Stimulated activated effector memory CD8-positive, alpha-beta T cell treated with anti-CD3 and anti-CD28 coated beads, Interleukin-12 subunit alpha, Interleukin-12 subunit beta, amount 100 ng/mL, for 72 hours (primary cell): ENCODE data around the gene CDT1.

Source experiments
- ATAC-seq: fragments of 150-1000 bp; cut with Tn5 transposase; 2 replicates; pipeline ENCODE4 v1.10.0; 2021
- DNase-seq, 2 donors: peaks; one replicate each; pipeline ENCODE4 v3.0.0; 2021 to 2022; ENCODE audit warnings: low spot score in 2 of 2
- H3K27ac Mint-ChIP-seq: one replicate; pipeline ENCODE4 v1.8.0; 2022; ENCODE audit warnings: mild to moderate bottlenecking, mixed read lengths
- H3K36me3 Mint-ChIP-seq: one replicate; pipeline ENCODE4 v1.8.0; 2022; ENCODE audit warnings: mild to moderate bottlenecking, mixed read lengths
- H3K4me1 Mint-ChIP-seq: one replicate; pipeline ENCODE4 v1.8.0; 2022; ENCODE audit warnings: mixed read lengths
- H3K4me3 Mint-ChIP-seq: one replicate; pipeline ENCODE4 v1.8.0; 2022; ENCODE audit warnings: mild to moderate bottlenecking, mixed read lengths
- H3K9me3 Mint-ChIP-seq: one replicate; pipeline ENCODE4 v1.8.0; 2022; ENCODE audit warnings: mixed read lengths

The CDT1 gene

DNA sequence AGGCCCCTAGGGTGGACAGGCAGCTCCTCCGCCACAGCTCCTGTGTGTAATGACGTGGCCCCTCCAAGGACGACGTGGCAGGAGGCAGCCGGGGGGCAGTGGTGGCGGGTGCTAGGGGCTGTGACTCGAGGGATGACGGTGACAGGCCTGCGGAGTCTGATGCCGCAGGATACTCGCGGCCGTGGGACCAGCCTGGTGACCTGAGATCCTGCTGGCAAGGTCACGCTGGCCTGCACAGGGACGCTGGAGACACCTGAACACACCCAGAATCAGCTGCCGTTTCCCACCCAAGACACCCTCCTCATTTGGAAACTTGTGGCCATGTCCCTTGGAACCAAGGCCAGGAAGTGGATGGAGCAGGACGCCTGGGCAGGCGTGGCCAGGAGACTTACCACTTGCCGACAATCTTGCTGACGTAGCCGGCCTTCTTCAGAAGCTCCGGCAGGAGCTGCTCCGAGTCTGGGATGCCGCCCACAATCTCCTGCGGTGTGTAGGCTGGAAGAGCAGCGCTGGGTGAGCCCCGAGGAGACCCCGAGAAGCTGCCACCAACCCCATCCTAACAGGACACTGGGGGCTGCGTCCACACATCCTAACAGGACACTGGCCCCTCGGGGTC, 37.1 kb downstream of the CDT1 start:
- Mint-ChIP-seq H3K9me3 (no peaks in the 10 kb centered on the region), H3K4me3 (no peak overlapping the region), H3K4me1 (peaks cover 5% of the 10 kb centered on the region), H3K27ac (no peak overlapping the region), H3K36me3 (peaks cover 5% of the 10 kb centered on the region)
- DNase-seq (no peak), ATAC-seq (no peak)

DNA sequence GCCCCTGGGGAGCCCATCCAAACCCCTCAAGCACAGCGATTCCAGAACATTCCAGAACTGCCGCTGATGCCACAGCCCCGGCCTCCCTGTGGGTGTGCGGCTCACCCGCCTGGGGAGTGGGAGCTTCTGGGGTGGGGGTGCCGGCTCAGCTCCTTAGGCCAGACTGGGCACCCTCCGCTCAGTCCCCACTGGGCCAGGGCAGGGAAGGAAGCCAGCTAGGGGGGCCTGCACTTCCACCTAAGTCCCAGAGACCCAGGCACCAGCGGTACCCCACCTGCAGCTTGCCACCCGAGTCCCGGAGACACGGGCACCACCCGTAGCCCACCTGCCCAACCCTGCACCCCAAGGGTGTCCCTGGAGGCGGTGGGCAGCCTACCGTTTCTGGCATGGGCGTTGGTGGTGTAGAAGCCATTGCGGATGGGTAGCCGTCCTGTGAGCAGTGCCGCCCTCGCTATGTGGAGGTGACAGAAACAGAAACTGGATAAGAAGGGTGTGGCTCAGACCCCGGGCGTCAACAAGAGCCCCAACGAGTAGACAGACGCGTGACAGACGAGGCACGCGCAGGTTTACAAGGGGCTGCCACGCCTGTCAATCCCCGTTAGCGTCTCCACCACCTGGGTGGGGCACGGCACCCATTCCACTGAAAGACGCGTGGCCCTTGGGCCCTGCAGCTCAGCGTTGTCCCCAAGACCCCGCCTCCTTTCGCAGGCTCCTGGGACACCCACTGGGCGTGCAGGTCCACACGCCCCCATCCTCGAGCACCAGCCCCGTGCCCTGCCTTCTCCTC, 38.1 kb downstream of the CDT1 start:
- Mint-ChIP-seq H3K4me3 (no peak overlapping the region), H3K36me3 (peaks cover 11% of the 10 kb centered on the region), H3K9me3 (no peaks in the 10 kb centered on the region), H3K4me1 (peaks cover 5% of the 10 kb centered on the region), H3K27ac (no peak overlapping the region)
- DNase-seq (no peak), ATAC-seq (peak; percentile 47)

DNA sequence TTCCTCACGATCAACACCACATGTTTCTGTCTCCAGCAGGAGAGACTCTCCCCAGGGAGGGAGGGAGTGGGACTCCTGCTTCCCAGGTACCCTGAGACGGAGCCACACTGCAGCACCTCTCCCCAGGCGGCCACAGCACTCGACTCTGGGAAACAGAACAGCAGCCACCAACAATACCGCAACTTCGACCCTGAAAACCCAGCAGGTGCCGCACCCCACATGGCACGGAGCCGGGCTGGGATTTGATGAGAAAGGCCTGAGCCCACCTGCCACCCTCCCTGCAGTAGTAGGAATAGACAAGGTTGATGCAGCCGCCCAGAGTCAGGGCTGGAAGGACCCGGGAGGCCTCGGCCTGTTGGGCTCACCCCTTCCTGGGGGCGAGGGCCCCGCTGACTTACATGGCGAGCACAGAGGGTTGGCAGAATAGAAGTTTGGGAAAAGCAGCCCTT, 38.7 kb downstream of the CDT1 start:
- no peak for DNase-seq
- H3K4me3 Mint-ChIP-seq = no peak overlapping the region
- peaks cover 11% of the 10 kb centered on the region for H3K36me3 Mint-ChIP-seq
- H3K9me3 Mint-ChIP-seq = no peaks in the 10 kb centered on the region
- no peak for ATAC-seq
- H3K27ac Mint-ChIP-seq = no peak overlapping the region
- H3K4me1 Mint-ChIP-seq = peaks cover 5% of the 10 kb centered on the region

DNA sequence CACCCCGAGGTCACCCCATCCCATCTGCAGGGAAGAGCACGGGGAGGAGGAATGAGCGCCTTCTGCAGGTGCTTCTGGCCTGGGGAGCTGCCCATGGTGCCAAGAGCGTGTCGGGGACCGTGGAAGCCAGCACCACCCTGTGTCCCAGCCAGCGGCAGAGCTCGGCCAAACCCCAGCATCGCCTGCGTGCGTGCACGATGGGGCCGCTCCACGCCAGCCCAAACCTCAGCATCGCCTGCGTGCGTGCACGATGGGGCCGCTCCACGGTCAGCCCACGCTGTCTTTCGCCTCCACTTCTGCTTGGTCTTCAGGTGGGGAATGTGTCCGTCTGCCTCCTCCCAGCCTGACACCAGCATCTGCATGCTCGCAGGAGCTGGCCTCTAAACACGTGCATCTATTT, 39.2 kb downstream of the CDT1 start:
- Mint-ChIP-seq H3K36me3 (peaks cover 11% of the 10 kb centered on the region), H3K4me3 (no peak overlapping the region), H3K9me3 (no peaks in the 10 kb centered on the region), H3K27ac (no peak overlapping the region), H3K4me1 (peaks cover 5% of the 10 kb centered on the region)
- DNase-seq (no peak), ATAC-seq (no peak)

DNA sequence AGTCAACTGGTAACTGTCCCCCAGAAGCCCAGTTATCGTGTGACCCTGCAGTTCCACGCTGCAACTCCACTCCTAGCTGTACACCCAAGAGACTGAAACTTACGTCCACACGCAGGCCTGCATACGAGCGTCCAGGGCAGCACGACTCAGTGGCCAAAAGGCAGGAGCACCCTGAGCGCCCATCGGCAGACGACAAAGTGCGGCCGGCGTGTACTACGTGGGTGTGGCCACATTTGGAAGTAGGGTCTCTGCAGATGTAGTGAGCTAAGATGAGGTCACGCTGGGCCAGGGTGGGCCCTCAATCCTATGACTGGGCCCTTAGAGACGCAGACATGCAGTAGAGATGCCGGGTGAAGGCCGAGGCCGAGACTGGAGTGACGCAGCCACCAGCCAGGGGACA, 39.7 kb downstream of the CDT1 start:
- no peaks in the 10 kb centered on the region for H3K9me3 Mint-ChIP-seq
- DNase-seq (no peak), ATAC-seq (no peak)
- no peak overlapping the region for H3K4me3 Mint-ChIP-seq
- peaks cover 11% of the 10 kb centered on the region for H3K36me3 Mint-ChIP-seq
- peaks cover 5% of the 10 kb centered on the region for H3K4me1 Mint-ChIP-seq
- H3K27ac Mint-ChIP-seq = no peak overlapping the region

DNA sequence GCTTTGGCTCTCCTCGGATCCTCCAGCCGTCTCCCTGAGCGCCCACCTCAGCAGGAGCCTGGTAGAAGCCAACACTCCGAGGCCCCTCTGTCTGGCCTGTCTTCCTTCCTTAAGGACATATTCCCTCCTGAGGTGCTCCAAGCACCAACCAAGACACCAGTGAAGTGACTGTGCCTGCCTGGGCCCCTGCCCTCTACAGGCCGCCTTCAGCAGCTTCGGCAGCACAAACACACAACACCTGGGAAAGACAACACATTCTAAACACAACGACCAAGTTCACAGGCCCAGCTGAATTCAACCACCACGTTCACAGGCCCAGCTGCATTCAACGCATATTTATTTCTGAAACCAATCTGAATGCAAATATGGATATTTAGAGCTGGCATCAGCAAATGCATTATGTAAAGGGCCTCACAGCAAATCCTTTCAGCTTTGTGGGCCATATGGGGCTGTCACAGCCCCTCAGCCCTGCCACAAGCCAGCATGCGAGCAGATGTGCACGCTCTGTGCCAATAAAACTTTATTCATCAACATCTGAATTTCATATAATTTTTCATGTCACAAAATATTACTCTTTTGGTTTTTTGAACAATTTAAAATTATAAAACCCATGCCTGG, 40.9 kb downstream of the CDT1 start:
- Mint-ChIP-seq H3K36me3 (peaks cover 11% of the 10 kb centered on the region), H3K4me1 (peaks cover 5% of the 10 kb centered on the region)
- no peak for ATAC-seq

DNA sequence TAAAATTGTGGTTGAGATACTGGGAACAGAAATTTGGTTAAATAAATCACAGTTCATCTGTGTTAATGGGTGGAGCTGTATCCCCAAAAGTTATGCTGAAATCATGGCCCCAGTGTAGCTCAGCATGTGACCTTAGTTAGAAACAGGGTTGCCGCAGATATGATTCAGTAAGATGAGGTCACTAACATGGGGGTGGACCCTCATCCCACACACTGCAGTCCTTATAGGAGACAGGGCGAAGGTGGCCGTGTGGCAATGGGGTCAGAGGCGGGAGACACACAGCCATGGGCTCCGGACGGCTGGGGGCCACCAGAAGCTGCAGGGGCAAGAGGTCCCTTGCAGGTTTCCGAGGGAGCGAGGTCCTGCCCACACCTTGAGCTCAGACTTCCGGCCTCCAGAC, 42.5 kb downstream of the CDT1 start:
- Mint-ChIP-seq H3K36me3 (peaks cover 6% of the 10 kb centered on the region), H3K4me3 (no peak overlapping the region), H3K4me1 (peaks cover 5% of the 10 kb centered on the region), H3K27ac (no peak overlapping the region), H3K9me3 (no peaks in the 10 kb centered on the region)
- DNase-seq (no peak), ATAC-seq (no peak)

More for the DNA sequence above, 40.9 kb downstream of the CDT1 start:
- H3K27ac Mint-ChIP-seq = no peak overlapping the region
- no peak overlapping the region for H3K4me3 Mint-ChIP-seq
- DNase-seq = no peak
- H3K9me3 Mint-ChIP-seq = no peaks in the 10 kb centered on the region

DNA sequence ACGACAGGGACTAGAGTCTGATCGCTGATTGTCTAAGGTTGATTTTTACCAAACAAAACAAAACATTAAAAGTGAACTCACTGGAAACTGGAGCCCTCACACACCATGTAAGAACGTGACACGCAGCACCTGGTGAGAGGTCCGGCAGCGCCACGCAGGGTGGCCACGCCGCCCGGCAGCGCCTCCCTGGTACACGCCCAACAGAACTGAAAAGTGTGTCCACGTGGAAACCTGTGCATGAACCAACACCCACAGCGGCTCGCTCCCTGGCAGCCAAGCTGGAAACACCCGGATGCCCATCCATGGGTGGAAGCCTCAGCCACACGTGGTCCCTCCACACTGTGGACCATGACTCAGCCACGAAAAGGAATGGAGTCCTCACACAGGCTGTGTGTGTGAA, 44.1 kb downstream of the CDT1 start:
- Mint-ChIP-seq H3K27ac (no peak overlapping the region), H3K9me3 (no peaks in the 10 kb centered on the region), H3K4me3 (no peak overlapping the region), H3K36me3 (peaks cover 6% of the 10 kb centered on the region), H3K4me1 (no peaks in the 10 kb centered on the region)
- ATAC-seq (no peak), DNase-seq (no peak)

DNA sequence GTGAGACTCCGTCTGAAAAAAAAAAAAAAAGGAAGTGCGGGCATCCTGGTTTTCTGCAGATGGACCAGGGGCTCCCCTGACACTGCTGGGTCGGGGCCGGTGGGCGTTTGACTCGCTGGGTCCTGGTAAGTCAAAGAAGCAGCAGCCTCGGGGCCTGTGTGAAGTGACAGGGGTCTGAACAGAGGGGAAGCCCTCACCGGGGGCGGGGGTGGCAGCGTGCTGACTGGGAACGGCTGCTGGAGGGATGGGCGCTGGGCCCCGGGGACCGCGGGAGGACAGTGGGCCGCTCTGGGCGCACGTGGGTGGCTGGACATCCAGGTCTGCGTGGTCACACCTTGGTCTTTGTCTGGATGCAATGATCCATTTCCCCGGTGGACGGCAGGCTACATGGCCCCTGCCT, 45.0 kb downstream of the CDT1 start:
- DNase-seq (no peak), ATAC-seq (no peak)
- H3K9me3 Mint-ChIP-seq = no peaks in the 10 kb centered on the region
- H3K27ac Mint-ChIP-seq = no peak overlapping the region
- no peak overlapping the region for H3K4me3 Mint-ChIP-seq
- H3K36me3 Mint-ChIP-seq = peaks cover 6% of the 10 kb centered on the region
- no peaks in the 10 kb centered on the region for H3K4me1 Mint-ChIP-seq

DNA sequence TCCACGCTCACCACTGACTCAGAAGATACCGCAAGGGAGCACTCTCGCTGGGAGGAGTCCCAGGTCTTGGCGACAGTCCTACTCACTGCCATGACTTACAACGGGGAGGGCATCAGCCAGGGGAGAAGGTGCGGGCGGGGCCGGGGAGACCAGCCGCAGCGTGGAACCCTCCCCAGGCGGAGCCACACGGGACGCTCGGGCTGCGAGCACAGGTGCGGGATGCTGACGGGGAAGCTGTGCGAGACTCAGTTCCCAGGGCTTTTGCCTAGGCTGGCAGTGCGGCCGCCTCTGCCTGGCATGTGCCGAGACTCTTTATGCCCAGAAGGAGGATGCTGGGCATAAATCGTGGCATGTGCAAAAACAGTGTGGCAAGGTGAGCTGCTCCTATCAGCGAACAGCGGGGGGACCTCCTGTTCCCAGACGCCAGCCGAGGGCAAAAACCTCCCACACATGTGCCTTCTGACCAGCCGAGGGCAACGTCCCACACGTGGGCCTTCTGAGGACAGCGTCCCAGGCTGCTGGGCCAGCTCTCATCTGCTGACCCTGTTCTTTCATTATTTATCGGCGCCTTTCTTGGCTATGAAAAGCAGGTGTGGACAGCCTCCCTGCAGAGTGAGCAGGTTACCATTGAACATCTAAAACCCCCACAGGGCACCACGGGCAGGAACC, 47.1 kb downstream of the CDT1 start:
- ATAC-seq = no peak
- Mint-ChIP-seq H3K36me3 (peaks cover 6% of the 10 kb centered on the region), H3K9me3 (no peaks in the 10 kb centered on the region), H3K4me1 (peaks cover 17% of the 10 kb centered on the region), H3K4me3 (no peak overlapping the region), H3K27ac (no peak overlapping the region)
- no peak for DNase-seq

DNA sequence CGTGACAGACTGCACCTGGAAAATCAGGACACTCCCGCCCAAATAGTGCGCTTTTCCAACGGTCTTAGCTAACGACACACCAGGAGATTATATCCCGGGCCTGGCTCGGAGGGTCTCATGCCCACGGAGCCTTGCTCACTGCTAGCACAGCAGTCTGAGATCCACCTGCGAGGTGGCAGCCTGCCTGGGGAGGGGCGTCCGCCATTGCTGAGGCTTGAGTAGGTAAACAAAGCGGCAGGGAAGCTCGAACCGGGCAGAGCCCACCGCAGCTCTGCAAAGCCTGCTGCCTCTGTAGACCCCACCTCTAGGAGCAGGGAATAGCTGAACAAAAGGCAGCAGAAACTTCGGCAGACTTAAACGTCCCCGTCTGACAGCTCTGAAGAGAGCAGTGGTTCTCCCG, 48.0 kb downstream of the CDT1 start:
- ATAC-seq (no peak), DNase-seq (no peak)
- Mint-ChIP-seq H3K9me3 (no peaks in the 10 kb centered on the region), H3K36me3 (no peaks in the 10 kb centered on the region), H3K4me1 (peaks cover 22% of the 10 kb centered on the region), H3K4me3 (no peak overlapping the region), H3K27ac (peak overlapping the region; percentile 44)

DNA sequence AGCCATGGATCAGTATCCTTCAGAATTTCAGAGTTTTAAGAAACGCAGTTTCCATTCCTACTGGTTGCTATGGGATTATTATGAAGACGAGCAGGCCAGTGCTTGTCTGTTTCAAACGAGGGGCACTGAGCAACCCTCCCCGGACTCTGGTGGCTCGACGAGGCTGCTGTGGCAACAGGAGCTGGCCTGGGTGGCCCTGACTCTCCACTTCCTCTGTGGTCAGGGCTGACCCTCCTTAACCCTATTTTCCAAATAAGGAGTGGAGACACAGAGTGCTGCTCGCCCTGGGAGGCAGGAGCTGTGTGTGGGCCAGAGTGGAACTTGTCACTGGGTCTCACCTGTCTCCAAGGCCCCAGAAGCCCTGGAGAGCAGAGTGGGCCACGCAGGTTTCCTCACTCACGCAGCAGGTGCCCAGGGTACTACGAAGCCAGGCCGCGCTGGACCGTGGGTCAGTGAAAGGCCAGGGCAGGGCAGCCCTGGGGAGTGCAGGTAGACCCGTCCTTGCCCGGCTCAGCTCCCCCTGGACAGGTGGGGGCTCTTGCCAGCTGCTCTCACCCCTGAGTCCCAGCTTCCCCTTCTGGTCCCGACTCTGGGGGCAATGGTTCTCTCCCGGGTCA, 49.8 kb downstream of the CDT1 start:
- no peak overlapping the region for H3K4me3 Mint-ChIP-seq
- no peak overlapping the region for H3K27ac Mint-ChIP-seq
- no peak for ATAC-seq
- peaks cover 11% of the 10 kb centered on the region for H3K36me3 Mint-ChIP-seq
- no peaks in the 10 kb centered on the region for H3K9me3 Mint-ChIP-seq
- DNase-seq = no peak
- peaks cover 33% of the 10 kb centered on the region for H3K4me1 Mint-ChIP-seq

DNA sequence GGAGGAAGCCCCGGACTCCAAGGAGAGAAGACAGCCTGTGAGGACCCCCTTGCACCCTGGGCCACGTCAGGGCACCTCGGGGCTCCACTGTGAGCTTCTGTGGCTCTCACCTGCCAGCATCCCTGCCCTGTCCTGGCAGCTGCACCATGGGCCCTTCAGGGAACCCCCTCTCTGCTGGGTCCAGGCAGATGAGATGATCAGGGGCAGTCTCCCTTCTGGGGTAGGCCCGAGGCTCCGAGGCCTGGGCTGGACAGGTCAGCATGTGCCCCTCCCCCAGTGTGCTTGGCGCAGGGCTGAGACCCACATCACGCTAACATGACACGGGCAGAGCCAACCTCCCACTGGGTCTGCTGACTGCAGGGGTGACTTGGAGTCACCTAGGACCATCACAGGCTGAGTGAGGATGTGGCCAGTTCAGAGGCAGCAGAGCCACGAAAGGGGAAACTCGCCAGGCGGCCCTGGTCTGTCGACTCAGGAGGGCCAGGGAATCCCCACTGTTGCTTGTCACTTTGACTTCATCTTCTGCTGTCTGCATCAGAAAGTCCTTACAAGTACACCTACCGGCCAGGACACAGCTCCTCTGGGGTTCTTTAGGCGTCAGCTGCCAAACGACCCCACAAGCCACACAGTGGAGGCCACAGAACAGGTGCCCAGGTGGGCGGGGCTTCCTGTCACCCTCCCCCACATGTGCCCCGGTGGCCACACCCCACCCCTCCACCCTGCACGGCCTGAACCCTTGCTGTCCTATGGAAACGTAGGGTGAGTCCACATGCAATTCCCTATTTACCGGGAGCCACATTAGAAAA, 50.9 kb downstream of the CDT1 start:
- Mint-ChIP-seq H3K9me3 (no peaks in the 10 kb centered on the region), H3K27ac (no peak overlapping the region), H3K4me3 (peak overlapping the region; percentile 93), H3K4me1 (peaks cover 36% of the 10 kb centered on the region), H3K36me3 (peaks cover 19% of the 10 kb centered on the region)
- peak; percentile 45 for ATAC-seq
- peak; percentile 12 to 60 for DNase-seq

DNA sequence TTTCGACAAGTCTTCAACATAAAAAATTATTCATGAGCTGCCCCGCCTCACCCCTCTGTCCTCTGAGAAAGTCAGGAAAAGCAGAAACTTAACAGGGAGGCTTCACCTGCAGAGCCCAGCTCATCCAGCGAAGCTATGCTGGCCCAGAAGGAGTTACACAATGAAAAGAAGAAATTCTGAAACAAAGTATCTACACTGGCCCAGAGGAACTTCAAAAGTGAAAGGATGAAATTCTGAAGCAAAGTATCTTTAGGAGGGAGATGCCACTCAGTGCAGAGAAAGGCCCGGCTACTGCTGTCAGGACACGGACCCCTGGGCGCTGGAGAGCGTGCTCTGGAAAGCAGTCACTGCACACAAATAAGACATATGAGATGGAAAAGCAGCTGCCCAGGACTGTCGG, 51.6 kb downstream of the CDT1 start:
- Mint-ChIP-seq H3K27ac (peak overlapping the region; percentile 66), H3K9me3 (no peaks in the 10 kb centered on the region), H3K36me3 (peaks cover 25% of the 10 kb centered on the region), H3K4me3 (peak overlapping the region; percentile 93), H3K4me1 (peaks cover 36% of the 10 kb centered on the region)
- no peak for ATAC-seq
- no peak for DNase-seq
